HepG2 (cell line): Measurements from ENCODE around the gene MSI2. TPM values are rescaled to one million over a fixed set of nuclear protein-coding genes. Genes with fewer than 3 reads are reported as not detected.
A peak's percentile ranks its signal among the peaks of the same experiment; 100 is the strongest.

Experiments
- CEBPG ChIP-seq: IDR thresholded peaks from 2 replicates; pipeline ENCODE4 v1.6.1; 2016
- E2F5 ChIP-seq: sonication (generic); formaldehyde crosslinking; conservative IDR thresholded peaks from 2 replicates; pipeline ENCODE4 v1.4.0; 2020; ENCODE audit warnings: missing genetic modification reagents
- EED ChIP-seq: sonication (generic); formaldehyde crosslinking; IDR thresholded peaks from 2 replicates; pipeline ENCODE4 v1.5.0; 2020; ENCODE audit warnings: mild to moderate bottlenecking, missing genetic modification reagents
- HNF1A ChIP-seq, 2 experiments: sonication (generic) in 1 of 2; formaldehyde crosslinking in 1 of 2; IDR thresholded peaks; 2 replicates each; pipeline versions ENCODE4 v1.4.0 to v1.6.1; 2016 to 2020; ENCODE audit warnings: borderline replicate concordance in 1 of 2, low read depth in 1 of 2, mild to moderate bottlenecking in 1 of 2, missing genetic modification reagents in 1 of 2
- MATR3 ChIP-seq: sonication (generic); formaldehyde crosslinking; IDR thresholded peaks from 2 replicates; pipeline ENCODE4 v1.4.0; 2020; ENCODE audit warnings: missing genetic modification reagents
- MNT ChIP-seq: fragments of 450-650 bp; IDR thresholded peaks from 2 replicates; pipeline ENCODE4 v1.6.1; 2016
- NFAT5 ChIP-seq: sonication (generic); formaldehyde crosslinking; IDR thresholded peaks from 2 replicates; pipeline ENCODE4 v1.4.0; 2020; ENCODE audit warnings: missing genetic modification reagents
- SMARCE1 ChIP-seq: fragments of 450-650 bp; IDR thresholded peaks from 2 replicates; pipeline ENCODE4 v1.6.1; 2017; ENCODE audit warnings: borderline replicate concordance
- SRSF9 ChIP-seq: fragments of 200-400 bp; formaldehyde crosslinking; IDR thresholded peaks from 2 replicates; pipeline ENCODE4 v1.6.1; 2018; ENCODE audit warnings: borderline replicate concordance, mild to moderate bottlenecking, low read depth, low read length; ENCODE audit not compliant: insufficient read depth, poor library complexity, severe bottlenecking
- TGIF2 ChIP-seq: IDR thresholded peaks from 2 replicates; pipeline ENCODE4 v1.6.1; 2016; ENCODE audit warnings: control low read depth, missing compliant biosample characterization
- TOPORS ChIP-seq: sonication (generic); formaldehyde crosslinking; IDR thresholded peaks from 2 replicates; pipeline ENCODE4 v1.8.0; 2023; ENCODE audit warnings: mild to moderate bottlenecking, missing genetic modification reagents
- YY1 ChIP-seq: IDR thresholded peaks from 2 replicates; pipeline ENCODE4 v1.6.1; 2011; ENCODE audit warnings: low read length, low read depth, moderate library complexity, mild to moderate bottlenecking; ENCODE audit not compliant: insufficient read depth, insufficient replicate concordance
- ZBTB7A ChIP-seq: sonication (generic); formaldehyde crosslinking; IDR thresholded peaks from 2 replicates; pipeline ENCODE4 v1.8.0; 2022; ENCODE audit warnings: mild to moderate bottlenecking, missing genetic modification reagents
- ZFX ChIP-seq: sonication (generic); formaldehyde crosslinking; IDR thresholded peaks from 2 replicates; pipeline ENCODE4 v1.4.0; 2020; ENCODE audit warnings: mild to moderate bottlenecking, low read depth, missing genetic modification reagents, moderate library complexity
- ZNF30 ChIP-seq: sonication (generic); formaldehyde crosslinking; IDR thresholded peaks from 2 replicates; pipeline ENCODE4 v1.5.0; 2020; ENCODE audit warnings: mild to moderate bottlenecking, missing genetic modification reagents
- ZNF563 ChIP-seq: sonication (generic); formaldehyde crosslinking; IDR thresholded peaks from 2 replicates; pipeline ENCODE4 v1.8.0; 2022; ENCODE audit warnings: mild to moderate bottlenecking, moderate library complexity, missing genetic modification reagents
- polyA plus RNA-seq, 8 experiments: library from polyadenylated mRNA; depleted of rRNA in 3 of 8; stranded (reverse) in 7 of 8; unstranded in 1 of 8; fragments of >200 nt; fragmentation: Illumina TruSeq in 4 of 8; extraction: Trizol in 4 of 8; gene quantifications; 2 replicates each; pipeline versions ENCODE4 v1.2.1 to v1.2.3, GENCODE V29; 2011 to 2016; ENCODE audit warnings: low read depth in 4 of 8, missing spikeins in 1 of 8, mixed read lengths in 1 of 8; ENCODE audit not compliant: insufficient read depth in 1 of 8
- total RNA-seq, 5 experiments: library from RNA; depleted of rRNA; stranded (reverse); fragments of >200 nt; fragmentation: Illumina TruSeq; extraction: Trizol; gene quantifications; 2 replicates each; pipeline ENCODE4 v1.2.3, GENCODE V29; 2016; ENCODE audit warnings: low read depth in 1 of 5

MSI2 gene
- total and polyA plus RNA-seq, 2 of the 13 experiments (the other 11 are each of a cell fraction or from before 2014, with no cell fraction given) = 77.5 to 78.4 TPM

GRCh38 chr17:57517632-57518456 lies 261.5 kb downstream of the MSI2 start (continued):
- TF ChIP-seq HNF1A (IDR thresholded peaks at IDR 0.05; ENCODE audit: low read depth) (peak; percentile 73), HNF1A (CRISPR knock-in tag; IDR thresholded peaks at IDR 0.05; ENCODE audit: borderline replicate concordance) (peak; percentile 86; the same call in 1 of the 2 replicates), ZNF30 (CRISPR knock-in tag) (no peak), TOPORS (CRISPR knock-in tag) (peak; percentile 43; the same call in 1 of the 2 replicates), EED (no peak), MATR3 (CRISPR knock-in tag) (no peak), TGIF2 (CRISPR knock-in tag) (peak; percentile 69; the same call in 1 of the 2 replicates), ZFX (peak; percentile 49; the same call in 1 of the 2 replicates), ZBTB7A (CRISPR knock-in tag) (peak; percentile 96), ZNF563 (no peak), CEBPG (CRISPR knock-in tag) (peak; percentile 75), MNT (no peak), YY1 (no peak), SRSF9 (no peak), E2F5 (CRISPR knock-in tag) (no peak), NFAT5 (CRISPR knock-in tag) (no peak), SMARCE1 (no peak)
